DND-41 (cell line): ENCODE results near the gene TSPAN9.

Source experiments
- EZH2 ChIP-seq: IDR thresholded peaks from 3 replicates; pipeline ENCODE4 v1.6.1; 2012; ENCODE audit warnings: borderline replicate concordance, low read depth, mild to moderate bottlenecking, moderate library complexity, low read length, inconsistent platforms; ENCODE audit not compliant: severe bottlenecking
- TF ChIP-seq, protein P1 (sequence below): IDR thresholded peaks from 2 replicates; pipeline ENCODE4 v1.5.1; 2012; ENCODE audit warnings: borderline replicate concordance, low read length, moderate library complexity, mild to moderate bottlenecking; ENCODE audit not compliant: poor library complexity, severe bottlenecking; ENCODE audit errors: extremely low read depth

DNA sequence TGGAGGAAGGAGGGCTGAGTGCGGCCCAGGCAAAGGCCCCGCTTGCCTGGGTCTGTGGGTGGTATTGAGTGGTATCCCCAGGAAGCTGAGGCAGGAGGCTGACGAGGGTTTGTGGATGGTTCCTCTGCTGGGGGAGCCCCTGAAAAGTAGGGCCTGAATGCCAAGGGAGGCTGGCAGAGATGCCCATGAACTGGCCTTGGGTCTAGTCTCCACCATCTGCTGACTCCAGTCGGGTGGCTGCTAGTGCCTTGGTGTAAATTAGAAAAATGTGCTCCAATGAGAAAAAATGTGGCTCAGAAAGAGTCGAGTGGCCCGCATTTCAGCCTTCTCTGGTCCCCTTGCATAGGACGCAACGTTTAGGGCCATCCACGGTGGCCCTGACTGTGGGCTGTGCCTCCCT, 232.6 kb downstream of the TSPAN9 start:
- TF ChIP-seq, protein P1, sequence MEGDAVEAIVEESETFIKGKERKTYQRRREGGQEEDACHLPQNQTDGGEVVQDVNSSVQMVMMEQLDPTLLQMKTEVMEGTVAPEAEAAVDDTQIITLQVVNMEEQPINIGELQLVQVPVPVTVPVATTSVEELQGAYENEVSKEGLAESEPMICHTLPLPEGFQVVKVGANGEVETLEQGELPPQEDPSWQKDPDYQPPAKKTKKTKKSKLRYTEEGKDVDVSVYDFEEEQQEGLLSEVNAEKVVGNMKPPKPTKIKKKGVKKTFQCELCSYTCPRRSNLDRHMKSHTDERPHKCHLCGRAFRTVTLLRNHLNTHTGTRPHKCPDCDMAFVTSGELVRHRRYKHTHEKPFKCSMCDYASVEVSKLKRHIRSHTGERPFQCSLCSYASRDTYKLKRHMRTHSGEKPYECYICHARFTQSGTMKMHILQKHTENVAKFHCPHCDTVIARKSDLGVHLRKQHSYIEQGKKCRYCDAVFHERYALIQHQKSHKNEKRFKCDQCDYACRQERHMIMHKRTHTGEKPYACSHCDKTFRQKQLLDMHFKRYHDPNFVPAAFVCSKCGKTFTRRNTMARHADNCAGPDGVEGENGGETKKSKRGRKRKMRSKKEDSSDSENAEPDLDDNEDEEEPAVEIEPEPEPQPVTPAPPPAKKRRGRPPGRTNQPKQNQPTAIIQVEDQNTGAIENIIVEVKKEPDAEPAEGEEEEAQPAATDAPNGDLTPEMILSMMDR: no peak
- no peak for TF ChIP-seq EZH2
